KBM-7 (cell line): ENCODE results near the gene SBF2.
"Not testable (repeated sequence)": the region's sequence is repeated elsewhere in the genome, so short reads cannot be mapped to it uniquely, and the experiment has no call there.

Source experiments
- DNase-seq: peaks from one replicate; pipeline ENCODE4 v3.0.0-alpha.2; 2015
- in situ Hi-C: fragments of 300-500 bp; cut with MboI; formaldehyde crosslinking; loops from 2 replicates; pipeline ENCODE4 v1.14.3; 2020; ENCODE audit warnings: low sequenced_read_pairs, low pct_unique_long_range_greater_than_20kb, mixed read lengths

The SBF2 gene

GRCh38 chr11:9905960-9906791 lies 387.8 kb downstream of the SBF2 start:
- in situ Hi-C loops: no loop called here
- no peak for DNase-seq

- in situ Hi-C loops: no loop called here
- DNase-seq: no peak
Measured at GRCh38 chr11:9905501-9905951, 388.5 kb downstream of the SBF2 start.

- DNase-seq: no peak
- in situ Hi-C loops: no loop called here
Measured at GRCh38 chr11:9903579-9903978, 390.4 kb downstream of the SBF2 start.

GRCh38 chr11:9901943-9902342 lies 392.1 kb downstream of the SBF2 start:
- no peak for DNase-seq
- in situ Hi-C loops: no loop called here

GRCh38 chr11:9900253-9900652 lies 393.8 kb downstream of the SBF2 start:
- in situ Hi-C loops, DNase-seq: not testable (repeated sequence)

- in situ Hi-C loops: no loop called here
- no peak for DNase-seq
Measured at GRCh38 chr11:9899676-9900075, 394.3 kb downstream of the SBF2 start.

- in situ Hi-C loops: no loop called here
- no peak for DNase-seq
Measured at GRCh38 chr11:9896902-9897301, 397.1 kb downstream of the SBF2 start.

GRCh38 chr11:9895006-9895405 lies 399.0 kb downstream of the SBF2 start:
- in situ Hi-C loops: no loop called here
- DNase-seq: no peak

GRCh38 chr11:9893474-9893873 lies 400.5 kb downstream of the SBF2 start:
- in situ Hi-C loops: no loop called here

GRCh38 chr11:9888938-9889337 lies 405.1 kb downstream of the SBF2 start:
- in situ Hi-C loops: no loop called here
- DNase-seq: no peak

More at GRCh38 chr11:9893474-9893873, 400.5 kb downstream of the SBF2 start:
- DNase-seq: no peak

- in situ Hi-C loops: no loop called here
- no peak for DNase-seq
Measured at GRCh38 chr11:9887472-9887871, 406.5 kb downstream of the SBF2 start.

- DNase-seq: no peak
- in situ Hi-C loops: no loop called here
Measured at GRCh38 chr11:9886595-9886994, 407.4 kb downstream of the SBF2 start.

- DNase-seq: no peak
- in situ Hi-C loops: no loop called here
Measured at GRCh38 chr11:9884601-9885000, 409.4 kb downstream of the SBF2 start.

GRCh38 chr11:9880657-9881056 lies 413.4 kb downstream of the SBF2 start:
- in situ Hi-C loops: no loop called here
- DNase-seq: no peak

GRCh38 chr11:9878936-9879335 lies 415.1 kb downstream of the SBF2 start:
- in situ Hi-C loops: no loop called here
- DNase-seq: no peak

- DNase-seq: no peak
- in situ Hi-C loops: no loop called here
Measured at GRCh38 chr11:9876331-9876730, 417.7 kb downstream of the SBF2 start.

GRCh38 chr11:9875862-9876261 lies 418.2 kb downstream of the SBF2 start:
- in situ Hi-C loops: no loop called here
- DNase-seq: no peak

GRCh38 chr11:9875399-9875798 lies 418.6 kb downstream of the SBF2 start:
- in situ Hi-C loops: no loop called here
- DNase-seq: no peak

GRCh38 chr11:9874466-9874865 lies 419.6 kb downstream of the SBF2 start:
- DNase-seq: no peak
- in situ Hi-C loops: no loop called here

- in situ Hi-C loops: no loop called here
- DNase-seq: no peak
Measured at GRCh38 chr11:9868641-9869040, 425.4 kb downstream of the SBF2 start.

GRCh38 chr11:9862981-9863380 lies 431.0 kb downstream of the SBF2 start:
- in situ Hi-C loops: no loop called here
- DNase-seq: peak; percentile 51
